Stimulated activated CD4-positive, alpha-beta T cell treated with anti-CD3 and anti-CD28 coated beads, Interleukin-12 subunit alpha, Interleukin-12 subunit beta, amount 100 ng/mL, for 48 hours (primary cell): ENCODE measurements around the gene PCDHB8.
A peak's percentile ranks its signal among the peaks of the same experiment; 100 is the strongest.
"Not testable (repeated sequence)": the region's sequence is repeated elsewhere in the genome, so short reads cannot be mapped to it uniquely, and the experiment has no call there.

Experiments used
- DNase-seq, 3 donors: peaks; one replicate each; pipeline ENCODE4 v3.0.0-alpha.2; 2020; ENCODE audit warnings: low read depth in 2 of 3, low spot score in 1 of 3

Gene PCDHB8

GRCh38 chr5:141184117-141184855 is 6.7 kb downstream of the PCDHB8 start:
- not testable (repeated sequence) for DNase-seq

DNA sequence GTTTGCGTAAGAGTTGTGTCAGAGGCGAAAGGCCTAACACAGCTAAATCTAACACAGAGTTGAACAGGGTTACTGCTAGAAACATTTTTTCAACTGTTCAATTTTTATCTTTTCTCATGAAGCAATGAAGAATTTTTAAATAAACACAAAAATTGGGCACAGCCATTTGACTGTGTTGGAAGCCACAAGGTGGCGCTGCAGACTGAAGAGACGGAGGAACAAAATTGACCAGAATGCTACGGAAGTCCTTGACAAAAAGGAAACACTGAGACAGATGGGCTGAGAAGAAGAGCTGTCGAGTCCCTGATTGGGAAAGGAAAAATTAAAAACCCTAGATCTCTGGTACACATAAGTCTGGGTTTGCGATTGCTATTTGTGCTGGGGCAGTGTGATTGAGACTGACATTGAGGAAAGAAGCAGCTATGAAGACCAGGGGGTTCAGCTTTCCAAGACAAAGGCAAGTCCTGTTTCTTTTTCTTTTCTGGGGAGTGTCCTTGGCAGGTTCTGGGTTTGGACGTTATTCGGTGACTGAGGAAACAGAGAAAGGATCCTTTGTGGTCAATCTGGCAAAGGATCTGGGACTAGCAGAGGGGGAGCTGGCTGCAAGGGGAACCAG is 9.4 kb downstream of the PCDHB8 start, which contains the start of gene PCDHB9:
PCDHB9 (plus strand) TSS at position 265 of the 616 bp plus-strand sequence; CDS start at position 423, 158 bp downstream.
- peak in 2 of 3 donors; percentile 5 to 12 for DNase-seq

DNA sequence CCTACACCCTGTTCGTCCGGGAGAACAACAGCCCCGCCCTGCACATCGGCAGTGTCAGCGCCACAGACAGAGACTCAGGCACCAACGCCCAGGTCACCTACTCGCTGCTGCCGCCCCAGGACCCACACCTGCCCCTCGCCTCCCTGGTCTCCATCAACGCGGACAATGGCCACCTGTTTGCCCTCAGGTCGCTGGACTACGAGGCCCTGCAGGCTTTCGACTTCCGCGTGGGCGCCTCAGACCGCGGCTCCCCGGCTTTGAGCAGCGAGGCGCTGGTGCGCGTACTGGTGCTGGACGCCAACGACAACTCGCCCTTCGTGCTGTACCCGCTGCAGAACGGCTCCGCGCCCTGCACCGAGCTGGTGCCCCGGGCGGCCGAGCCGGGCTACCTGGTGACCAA is 11.1 kb downstream of the PCDHB8 start:
- DNase-seq: not testable (repeated sequence)

GRCh38 chr5:141189131-141189530 is 11.5 kb downstream of the PCDHB8 start:
- not testable (repeated sequence) for DNase-seq

DNA sequence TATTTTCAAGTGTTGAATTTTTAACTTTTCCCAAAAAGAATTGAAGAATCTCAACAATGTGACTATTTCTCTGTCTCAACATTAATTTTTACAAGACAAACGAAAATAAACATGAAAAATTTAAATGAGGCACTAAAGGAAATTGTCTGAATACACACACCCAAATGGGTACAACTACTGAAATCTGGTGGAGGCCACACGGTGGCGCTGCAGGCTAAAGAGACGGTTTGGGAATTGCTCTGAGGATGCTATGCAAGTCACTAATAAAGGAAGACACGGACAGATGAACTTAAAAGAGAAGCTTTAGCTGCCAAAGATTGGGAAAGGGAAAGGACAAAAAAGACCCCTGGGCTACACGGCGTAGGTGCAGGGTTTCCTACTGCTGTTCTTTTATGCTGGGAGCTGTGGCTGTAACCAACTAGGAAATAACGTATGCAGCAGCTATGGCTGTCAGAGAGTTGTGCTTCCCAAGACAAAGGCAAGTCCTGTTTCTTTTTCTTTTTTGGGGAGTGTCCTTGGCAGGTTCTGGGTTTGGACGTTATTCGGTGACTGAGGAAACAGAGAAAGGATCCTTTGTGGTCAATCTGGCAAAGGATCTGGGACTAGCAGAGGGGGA is 14.6 kb downstream of the PCDHB8 start, which contains the start of gene PCDHB10:
PCDHB10 (plus strand) TSS at position 244 of the 616 bp plus-strand sequence; CDS start at position 444, 200 bp downstream.
- DNase-seq: peak; percentile 10 to 24 (median 16)

DNA sequence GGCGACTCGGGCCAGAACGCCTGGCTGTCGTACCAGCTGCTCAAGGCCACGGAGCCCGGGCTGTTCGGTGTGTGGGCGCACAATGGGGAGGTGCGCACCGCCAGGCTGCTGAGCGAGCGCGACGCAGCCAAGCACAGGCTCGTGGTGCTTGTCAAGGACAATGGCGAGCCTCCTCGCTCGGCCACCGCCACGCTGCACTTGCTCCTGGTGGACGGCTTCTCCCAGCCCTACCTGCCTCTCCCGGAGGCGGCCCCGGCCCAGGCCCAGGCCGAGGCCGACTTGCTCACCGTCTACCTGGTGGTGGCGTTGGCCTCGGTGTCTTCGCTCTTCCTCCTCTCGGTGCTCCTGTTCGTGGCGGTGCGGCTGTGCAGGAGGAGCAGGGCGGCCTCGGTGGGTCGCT is 16.7 kb downstream of the PCDHB8 start:
- not testable (repeated sequence) for DNase-seq

GRCh38 chr5:141196363-141196762 is 18.8 kb downstream of the PCDHB8 start:
- no peak for DNase-seq

DNA sequence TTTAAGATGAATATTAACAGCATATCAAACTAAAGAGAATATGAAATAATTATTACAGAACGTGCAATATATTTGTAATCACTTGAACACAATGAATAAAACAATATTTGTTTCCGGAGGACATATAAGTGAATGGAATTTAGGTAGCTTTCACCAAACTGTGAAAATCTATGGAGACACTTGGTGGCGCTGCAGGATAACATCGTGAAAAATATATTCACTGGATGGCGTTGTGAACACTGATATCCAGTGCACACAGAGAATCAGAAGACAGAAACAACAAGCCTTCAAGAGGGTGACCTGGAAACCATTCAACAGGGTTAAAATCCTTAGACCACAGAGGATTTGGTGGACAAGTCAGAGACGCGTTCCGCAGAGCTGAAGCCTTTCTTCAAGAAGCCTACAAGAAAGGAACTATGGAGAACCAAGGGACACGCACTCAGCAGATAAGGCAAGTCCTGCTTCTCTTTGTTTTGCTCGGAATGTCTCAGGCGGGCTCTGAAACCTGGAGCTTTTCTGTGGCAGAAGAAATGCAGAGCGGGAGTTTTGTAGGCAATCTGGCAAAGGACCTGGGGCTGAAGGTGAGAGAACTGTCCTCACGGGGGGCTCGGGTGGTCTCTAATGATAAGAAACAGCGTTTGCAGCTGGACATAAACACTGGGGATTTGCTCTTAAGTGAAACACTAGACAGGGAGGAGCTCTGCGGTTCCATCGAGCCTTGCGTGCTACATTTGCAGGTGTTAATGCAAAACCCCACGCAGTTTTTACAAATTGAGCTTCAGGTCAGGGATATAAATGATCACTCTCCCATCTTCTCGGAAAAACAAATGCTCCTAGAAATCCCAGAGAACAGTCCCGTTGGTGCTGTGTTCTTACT is 22.0 kb downstream of the PCDHB8 start, which contains the start of gene PCDHB11:
PCDHB11 (plus strand) TSS at position 269 of the 877 bp plus-strand sequence; CDS start at position 417, 148 bp downstream.
- no peak for DNase-seq

GRCh38 chr5:141201126-141201525 is 23.5 kb downstream of the PCDHB8 start:
- not testable (repeated sequence) for DNase-seq

DNA sequence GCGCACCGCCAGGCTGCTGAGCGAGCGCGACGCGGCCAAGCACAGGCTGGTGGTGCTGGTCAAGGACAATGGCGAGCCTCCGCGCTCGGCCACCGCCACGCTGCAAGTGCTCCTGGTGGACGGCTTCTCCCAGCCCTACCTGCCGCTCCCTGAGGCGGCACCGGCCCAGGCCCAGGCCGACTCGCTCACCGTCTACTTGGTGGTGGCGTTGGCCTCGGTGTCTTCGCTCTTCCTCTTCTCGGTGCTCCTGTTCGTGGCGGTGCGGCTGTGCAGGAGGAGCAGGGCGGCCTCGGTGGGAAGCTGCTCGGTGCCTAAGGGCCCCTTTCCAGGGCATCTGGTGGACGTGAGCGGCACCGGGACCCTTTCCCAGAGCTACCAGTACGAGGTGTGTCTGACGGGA is 24.1 kb downstream of the PCDHB8 start:
- not testable (repeated sequence) for DNase-seq

- no peak for DNase-seq
These were observed 30.9 kb downstream of the PCDHB8 start, which contains the start of gene PCDHB12 for GRCh38 chr5:141208478-141208877. PCDHB12 (plus strand) TSS chr5:141208719; CDS start chr5:141208908, 189 bp downstream.

- not testable (repeated sequence) for DNase-seq
These were observed 32.7 kb downstream of the PCDHB8 start for GRCh38 chr5:141210281-141210680.

DNA sequence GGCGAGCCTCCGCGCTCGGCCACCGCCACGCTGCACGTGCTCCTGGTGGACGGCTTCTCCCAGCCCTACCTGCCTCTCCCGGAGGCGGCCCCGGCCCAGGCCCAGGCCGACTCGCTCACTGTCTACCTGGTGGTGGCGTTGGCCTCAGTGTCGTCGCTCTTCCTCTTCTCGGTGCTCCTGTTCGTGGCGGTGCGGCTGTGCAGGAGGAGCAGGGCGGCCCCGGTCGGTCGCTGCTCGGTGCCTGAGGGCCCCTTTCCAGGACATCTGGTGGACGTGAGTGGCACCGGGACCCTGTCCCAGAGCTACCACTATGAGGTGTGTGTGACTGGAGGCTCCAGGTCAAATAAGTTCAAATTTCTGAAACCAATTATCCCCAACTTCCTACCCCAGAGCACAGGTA is 33.3 kb downstream of the PCDHB8 start:
- DNase-seq: not testable (repeated sequence)

DNA sequence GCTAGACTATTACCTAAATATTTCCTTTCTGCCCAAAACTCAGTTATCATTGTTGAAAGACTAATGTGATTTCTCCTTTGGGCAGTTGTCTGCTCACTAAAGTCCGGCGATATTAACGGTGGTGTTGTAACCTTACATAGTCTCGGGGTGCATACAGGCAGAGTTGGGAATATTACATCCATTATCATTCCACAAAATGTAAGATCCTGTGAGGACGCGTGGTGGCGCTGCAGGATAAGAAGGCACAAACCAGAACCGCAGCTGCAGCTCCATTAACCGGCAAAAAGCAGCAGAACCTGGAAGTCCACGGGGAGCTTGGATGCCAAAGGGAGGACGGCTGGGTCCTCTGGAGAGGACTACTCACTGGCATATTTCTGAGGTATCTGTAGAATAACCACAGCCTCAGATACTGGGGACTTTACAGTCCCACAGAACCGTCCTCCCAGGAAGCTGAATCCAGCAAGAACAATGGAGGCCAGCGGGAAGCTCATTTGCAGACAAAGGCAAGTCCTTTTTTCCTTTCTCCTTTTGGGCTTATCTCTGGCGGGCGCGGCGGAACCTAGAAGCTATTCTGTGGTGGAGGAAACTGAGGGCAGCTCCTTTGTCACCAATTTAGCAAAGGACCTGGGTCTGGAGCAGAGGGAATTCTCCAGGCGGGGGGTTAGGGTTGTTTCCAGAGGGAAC is 36.2 kb downstream of the PCDHB8 start, which contains the start of gene PCDHB13:
PCDHB13 (plus strand) TSS at position 264 of the 684 bp plus-strand sequence; CDS start at position 469, 205 bp downstream.
- DNase-seq: not testable (repeated sequence)

GRCh38 chr5:141214583-141214982 is 37.0 kb downstream of the PCDHB8 start:
- not testable (repeated sequence) for DNase-seq

DNA sequence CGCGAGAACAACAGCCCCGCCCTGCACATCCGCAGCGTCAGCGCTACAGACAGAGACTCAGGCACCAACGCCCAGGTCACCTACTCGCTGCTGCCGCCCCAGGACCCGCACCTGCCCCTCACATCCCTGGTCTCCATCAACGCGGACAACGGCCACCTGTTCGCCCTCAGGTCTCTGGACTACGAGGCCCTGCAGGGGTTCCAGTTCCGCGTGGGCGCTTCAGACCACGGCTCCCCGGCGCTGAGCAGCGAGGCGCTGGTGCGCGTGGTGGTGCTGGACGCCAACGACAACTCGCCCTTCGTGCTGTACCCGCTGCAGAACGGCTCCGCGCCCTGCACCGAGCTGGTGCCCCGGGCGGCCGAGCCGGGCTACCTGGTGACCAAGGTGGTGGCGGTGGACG is 37.9 kb downstream of the PCDHB8 start:
- not testable (repeated sequence) for DNase-seq

DNA sequence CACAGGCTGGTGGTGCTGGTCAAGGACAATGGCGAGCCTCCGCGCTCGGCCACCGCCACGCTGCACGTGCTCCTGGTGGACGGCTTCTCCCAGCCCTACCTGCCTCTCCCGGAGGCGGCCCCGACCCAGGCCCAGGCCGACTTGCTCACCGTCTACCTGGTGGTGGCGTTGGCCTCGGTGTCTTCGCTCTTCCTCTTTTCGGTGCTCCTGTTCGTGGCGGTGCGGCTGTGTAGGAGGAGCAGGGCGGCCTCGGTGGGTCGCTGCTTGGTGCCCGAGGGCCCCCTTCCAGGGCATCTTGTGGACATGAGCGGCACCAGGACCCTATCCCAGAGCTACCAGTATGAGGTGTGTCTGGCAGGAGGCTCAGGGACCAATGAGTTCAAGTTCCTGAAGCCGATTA is 38.4 kb downstream of the PCDHB8 start:
- not testable (repeated sequence) for DNase-seq

DNA sequence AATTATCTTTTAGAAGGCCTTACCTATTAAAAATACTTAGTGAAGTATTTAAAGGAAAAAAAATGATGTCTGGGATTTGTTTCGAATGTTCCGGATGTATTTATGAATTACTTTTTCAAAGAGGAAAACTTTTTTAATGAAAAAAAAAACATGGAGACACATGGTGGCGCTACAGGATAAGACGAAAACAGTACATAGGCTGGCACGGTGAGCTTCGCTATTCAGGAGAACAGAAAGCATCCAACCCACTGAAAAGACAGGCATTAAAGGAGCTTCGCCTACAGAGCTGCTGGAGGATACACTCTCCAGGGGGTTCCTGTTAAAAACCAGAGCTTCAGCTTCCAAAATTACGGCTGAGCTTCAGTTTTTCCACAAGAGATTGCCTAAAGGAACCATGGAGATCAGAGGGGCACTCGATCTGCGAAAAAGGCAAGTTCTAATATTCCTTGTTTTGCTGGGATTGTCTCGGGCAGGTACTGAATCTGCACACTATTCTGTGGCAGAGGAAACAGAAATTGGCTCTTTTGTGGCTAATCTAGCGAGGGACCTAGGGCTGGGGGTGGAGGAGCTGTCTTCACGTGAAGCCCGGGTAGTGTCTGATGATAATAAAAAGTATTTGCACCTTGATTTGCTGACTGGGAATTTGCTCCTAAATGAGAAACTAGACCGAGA is 45.7 kb downstream of the PCDHB8 start, which contains the start of gene PCDHB14:
PCDHB14 (plus strand) TSS at position 232 of the 672 bp plus-strand sequence; CDS start at position 395, 163 bp downstream.
- DNase-seq: no peak

DNA sequence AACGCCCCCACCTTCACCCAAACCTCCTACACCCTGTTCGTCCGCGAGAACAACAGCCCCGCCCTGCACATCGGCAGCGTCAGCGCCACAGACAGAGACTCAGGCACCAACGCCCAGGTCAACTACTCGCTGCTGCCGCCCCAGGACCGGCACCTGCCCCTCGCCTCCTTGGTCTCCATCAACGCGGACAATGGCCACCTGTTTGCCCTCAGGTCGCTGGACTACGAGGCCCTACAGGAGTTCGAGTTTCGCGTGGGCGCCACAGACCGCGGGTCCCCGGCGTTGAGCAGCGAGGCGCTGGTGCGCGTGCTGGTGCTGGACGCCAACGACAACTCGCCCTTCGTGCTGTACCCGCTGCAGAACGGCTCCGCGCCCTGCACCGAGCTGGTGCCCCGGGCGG is 47.3 kb downstream of the PCDHB8 start:
- DNase-seq: not testable (repeated sequence)
